ENCODE data around the gene RAB11FIP4. TPM values are rescaled to one million over a fixed set of nuclear protein-coding genes. Genes with fewer than 3 reads are reported as not detected.

The RAB11FIP4 gene
- total RNA-seq, 3 donors from 2014 or later (not counting 1 experiment from before 2014, with no cell fraction given): 81.4 to 121 (median 102) TPM

GRCh38 chr17:31479524-31479923 is 88.0 kb downstream of the RAB11FIP4 start:
- Histone ChIP-seq H3K9me3 (ENCODE audit: control insufficient read depth, insufficient read depth, low read length) (no peaks in the 10 kb centered on the region), H3K4me1 (ENCODE audit: control insufficient read depth, insufficient read depth, low read length) (no peaks in the 10 kb centered on the region), H3K27ac (ENCODE audit: low read length) (no peak overlapping the region), H3K36me3 (ENCODE audit: control insufficient read depth, insufficient read depth, low read length) (no peaks in the 10 kb centered on the region), H3K4me3 (ENCODE audit: low read length) (no peak overlapping the region), H3K27me3 (ENCODE audit: control insufficient read depth, insufficient read depth, low read length) (no peaks in the 10 kb centered on the region)
- H3K27me3 Mint-ChIP-seq (ENCODE audit: low read depth in 2 of 2): peaks cover 0 to 3% of the 10 kb centered on the region in 2 donors
- intact Hi-C loops (cut with micrococcal nuclease): no loop called here
- no peak overlapping the region for H3K4me3 Mint-ChIP-seq
- no peaks in the 10 kb centered on the region for H3K9me3 Mint-ChIP-seq
- H3K36me3 Mint-ChIP-seq: no peaks in the 10 kb centered on the region
- TF ChIP-seq, protein P1, sequence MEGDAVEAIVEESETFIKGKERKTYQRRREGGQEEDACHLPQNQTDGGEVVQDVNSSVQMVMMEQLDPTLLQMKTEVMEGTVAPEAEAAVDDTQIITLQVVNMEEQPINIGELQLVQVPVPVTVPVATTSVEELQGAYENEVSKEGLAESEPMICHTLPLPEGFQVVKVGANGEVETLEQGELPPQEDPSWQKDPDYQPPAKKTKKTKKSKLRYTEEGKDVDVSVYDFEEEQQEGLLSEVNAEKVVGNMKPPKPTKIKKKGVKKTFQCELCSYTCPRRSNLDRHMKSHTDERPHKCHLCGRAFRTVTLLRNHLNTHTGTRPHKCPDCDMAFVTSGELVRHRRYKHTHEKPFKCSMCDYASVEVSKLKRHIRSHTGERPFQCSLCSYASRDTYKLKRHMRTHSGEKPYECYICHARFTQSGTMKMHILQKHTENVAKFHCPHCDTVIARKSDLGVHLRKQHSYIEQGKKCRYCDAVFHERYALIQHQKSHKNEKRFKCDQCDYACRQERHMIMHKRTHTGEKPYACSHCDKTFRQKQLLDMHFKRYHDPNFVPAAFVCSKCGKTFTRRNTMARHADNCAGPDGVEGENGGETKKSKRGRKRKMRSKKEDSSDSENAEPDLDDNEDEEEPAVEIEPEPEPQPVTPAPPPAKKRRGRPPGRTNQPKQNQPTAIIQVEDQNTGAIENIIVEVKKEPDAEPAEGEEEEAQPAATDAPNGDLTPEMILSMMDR (IDR thresholded peaks at IDR 0.05): no peak
- WGBS (ENCODE audit: insufficient coverage): 100% methylated on average over 1 of the region's 2 CpGs
- no peak overlapping the region for H3K27ac Mint-ChIP-seq
- no peak for ATAC-seq
- no peaks in the 10 kb centered on the region for H3K4me1 Mint-ChIP-seq
- no peak for DNase-seq

DNA sequence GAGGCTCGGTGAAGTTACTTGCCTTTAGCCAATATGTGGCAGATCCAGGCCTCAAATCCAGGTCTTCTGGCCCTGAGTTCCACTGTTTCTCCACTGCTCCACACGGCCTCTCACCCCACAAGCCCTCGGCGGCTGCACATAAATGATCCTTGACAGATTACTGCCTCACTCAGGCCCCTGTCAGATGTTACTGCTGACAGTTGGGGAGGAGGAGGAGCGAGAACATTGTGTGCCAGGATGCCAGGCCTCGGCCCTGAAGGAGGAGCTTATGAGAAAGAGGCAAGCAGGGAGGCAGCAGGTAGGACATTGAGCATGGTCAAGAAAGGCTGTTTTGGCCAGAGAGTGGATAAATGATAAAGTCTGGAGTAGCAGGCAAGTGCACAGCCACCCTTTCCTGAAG is 88.6 kb downstream of the RAB11FIP4 start:
- Mint-ChIP-seq H3K36me3 (no peaks in the 10 kb centered on the region), H3K27ac (no peak overlapping the region), H3K27me3 (ENCODE audit: low read depth in 2 of 2) (peaks cover 0 to 3% of the 10 kb centered on the region in 2 donors), H3K4me3 (no peak overlapping the region), H3K4me1 (no peaks in the 10 kb centered on the region), H3K9me3 (no peaks in the 10 kb centered on the region)
- 91% methylated on average over 6 of the region's 6 CpGs for WGBS (ENCODE audit: insufficient coverage)
- H3K9me3 ChIP-seq (ENCODE audit: control insufficient read depth, insufficient read depth, low read length): no peaks in the 10 kb centered on the region
- intact Hi-C loops (cut with micrococcal nuclease): no loop called here
- no peaks in the 10 kb centered on the region for H3K36me3 ChIP-seq (ENCODE audit: control insufficient read depth, insufficient read depth, low read length)
- H3K27ac ChIP-seq (ENCODE audit: low read length): no peak overlapping the region
- TF ChIP-seq, protein P1 (IDR thresholded peaks at IDR 0.05): no peak
- DNase-seq: no peak
- ATAC-seq: no peak
- no peaks in the 10 kb centered on the region for H3K4me1 ChIP-seq (ENCODE audit: control insufficient read depth, insufficient read depth, low read length)
- H3K27me3 ChIP-seq (ENCODE audit: control insufficient read depth, insufficient read depth, low read length): no peaks in the 10 kb centered on the region
- H3K4me3 ChIP-seq (ENCODE audit: low read length): no peak overlapping the region

- H3K36me3 Mint-ChIP-seq: no peaks in the 10 kb centered on the region
- no peak overlapping the region for H3K4me3 ChIP-seq (ENCODE audit: low read length)
- intact Hi-C loops (cut with micrococcal nuclease): no loop called here
- DNase-seq (no peak), ATAC-seq (no peak)
- no peaks in the 10 kb centered on the region for H3K9me3 Mint-ChIP-seq
- H3K4me1 Mint-ChIP-seq: no peaks in the 10 kb centered on the region
- TF ChIP-seq, protein P1 (IDR thresholded peaks at IDR 0.05): no peak
- H3K4me3 Mint-ChIP-seq: no peak overlapping the region
- H3K27ac ChIP-seq (ENCODE audit: low read length): no peak overlapping the region
- no peaks in the 10 kb centered on the region for H3K9me3 ChIP-seq (ENCODE audit: control insufficient read depth, insufficient read depth, low read length)
- 85% methylated on average over 7 of the region's 8 CpGs for WGBS (ENCODE audit: insufficient coverage)
- H3K4me1 ChIP-seq (ENCODE audit: control insufficient read depth, insufficient read depth, low read length): no peaks in the 10 kb centered on the region
- no peaks in the 10 kb centered on the region for H3K27me3 ChIP-seq (ENCODE audit: control insufficient read depth, insufficient read depth, low read length)
- no peaks in the 10 kb centered on the region for H3K36me3 ChIP-seq (ENCODE audit: control insufficient read depth, insufficient read depth, low read length)
- peaks cover 0 to 3% of the 10 kb centered on the region in 2 donors for H3K27me3 Mint-ChIP-seq (ENCODE audit: low read depth in 2 of 2)
- H3K27ac Mint-ChIP-seq: no peak overlapping the region
Measured at GRCh38 chr17:31480904-31481782, 89.7 kb downstream of the RAB11FIP4 start.

DNA sequence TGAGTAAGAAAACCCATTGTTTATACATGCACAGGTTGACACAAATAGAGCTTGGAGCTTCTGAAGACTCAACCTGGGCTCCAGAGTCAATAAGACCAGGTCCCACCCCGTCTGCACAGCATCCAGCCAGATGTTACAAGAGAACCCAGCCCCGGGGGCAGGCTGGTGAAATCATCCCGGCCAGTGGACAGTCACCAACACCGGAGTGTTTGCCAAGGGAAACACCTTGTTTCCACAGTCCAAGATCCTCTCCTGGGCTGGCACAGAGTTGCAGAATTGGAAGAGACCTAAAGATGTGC is 90.3 kb downstream of the RAB11FIP4 start:
- no peak overlapping the region for H3K27ac Mint-ChIP-seq
- Histone ChIP-seq H3K36me3 (ENCODE audit: control insufficient read depth, insufficient read depth, low read length) (no peaks in the 10 kb centered on the region), H3K9me3 (ENCODE audit: control insufficient read depth, insufficient read depth, low read length) (no peaks in the 10 kb centered on the region), H3K4me1 (ENCODE audit: control insufficient read depth, insufficient read depth, low read length) (peaks cover 2% of the 10 kb centered on the region), H3K27ac (ENCODE audit: low read length) (no peak overlapping the region), H3K4me3 (ENCODE audit: low read length) (no peak overlapping the region), H3K27me3 (ENCODE audit: control insufficient read depth, insufficient read depth, low read length) (no peaks in the 10 kb centered on the region)
- DNase-seq (no peak), ATAC-seq (no peak)
- 81% methylated on average over 4 of the region's 4 CpGs for WGBS (ENCODE audit: insufficient coverage)
- TF ChIP-seq, protein P1 (IDR thresholded peaks at IDR 0.05): no peak
- no peak overlapping the region for H3K4me3 Mint-ChIP-seq
- no peaks in the 10 kb centered on the region for H3K36me3 Mint-ChIP-seq
- peaks cover 0 to 3% of the 10 kb centered on the region in 2 donors for H3K4me1 Mint-ChIP-seq
- intact Hi-C loops (cut with micrococcal nuclease): no loop called here
- peaks cover 0 to 3% of the 10 kb centered on the region in 2 donors for H3K27me3 Mint-ChIP-seq (ENCODE audit: low read depth in 2 of 2)
- H3K9me3 Mint-ChIP-seq: no peaks in the 10 kb centered on the region

Data from natural killer cell (primary cell).